Activated CD8-positive, alpha-beta memory T cell treated with anti-CD3 and anti-CD28 coated beads, Interleukin-2, amount 50 U/mL, for 48 hours (primary cell): ENCODE data around the gene RAB3GAP2.
"Not testable (repeated sequence)": the region's sequence is repeated elsewhere in the genome, so short reads cannot be mapped to it uniquely, and the experiment has no call there.

ENCODE experiments used
- DNase-seq: peaks from one replicate; pipeline ENCODE4 v3.0.0-alpha.2; 2020

Gene RAB3GAP2

GRCh38 chr1:220281159-220281574 lies 8.9 kb upstream of the RAB3GAP2 start:
- no peak for DNase-seq

GRCh38 chr1:220280249-220280648 lies 8.0 kb upstream of the RAB3GAP2 start:
- DNase-seq = no peak

- no peak for DNase-seq
These were observed 6.7 kb upstream of the RAB3GAP2 start for GRCh38 chr1:220278991-220279390.

GRCh38 chr1:220275430-220275829 lies 3.2 kb upstream of the RAB3GAP2 start:
- no peak for DNase-seq

- no peak for DNase-seq
These were observed 2.1 kb upstream of the RAB3GAP2 start for GRCh38 chr1:220274251-220274855.

DNA sequence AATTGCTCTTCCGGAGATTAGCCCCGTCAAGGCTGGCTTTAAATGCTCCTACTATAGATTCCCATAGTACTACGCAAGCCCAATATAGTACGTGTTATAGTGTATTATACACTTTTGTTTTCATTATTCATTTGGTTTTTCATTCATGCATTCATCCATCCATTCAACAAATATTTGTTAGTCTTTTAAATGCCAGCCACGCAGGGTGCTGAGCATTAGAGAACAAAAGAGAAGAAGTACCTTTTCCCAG lies 513 bp upstream of the RAB3GAP2 start:
- no peak for DNase-seq

- peak; percentile 60 for DNase-seq
These were observed 577 bp downstream of the RAB3GAP2 start for GRCh38 chr1:220271706-220272046.

- DNase-seq = no peak
These were observed 3.2 kb downstream of the RAB3GAP2 start for GRCh38 chr1:220269036-220269435.

DNA sequence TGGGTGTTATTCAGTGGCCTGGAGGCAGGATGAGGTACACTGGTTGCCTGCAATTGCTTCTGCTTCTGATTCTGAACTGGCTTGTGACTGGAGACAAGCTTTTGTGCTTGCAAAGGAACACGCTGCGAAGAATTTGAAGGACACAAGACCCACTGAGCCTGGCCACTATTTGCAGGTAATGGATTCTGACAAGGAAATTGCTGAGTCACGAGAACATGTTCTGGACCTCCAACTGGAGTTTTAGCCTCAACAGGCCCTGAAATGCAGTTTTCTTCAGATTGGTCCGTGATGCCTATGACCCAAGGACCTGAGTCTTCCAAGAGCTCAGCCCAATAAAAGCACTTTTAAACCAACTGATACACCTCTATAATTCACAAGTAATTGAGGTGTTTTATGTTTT lies 4.6 kb downstream of the RAB3GAP2 start:
- no peak for DNase-seq

- not testable (repeated sequence) for DNase-seq
These were observed 12.0 kb downstream of the RAB3GAP2 start for GRCh38 chr1:220260228-220260627.

DNA sequence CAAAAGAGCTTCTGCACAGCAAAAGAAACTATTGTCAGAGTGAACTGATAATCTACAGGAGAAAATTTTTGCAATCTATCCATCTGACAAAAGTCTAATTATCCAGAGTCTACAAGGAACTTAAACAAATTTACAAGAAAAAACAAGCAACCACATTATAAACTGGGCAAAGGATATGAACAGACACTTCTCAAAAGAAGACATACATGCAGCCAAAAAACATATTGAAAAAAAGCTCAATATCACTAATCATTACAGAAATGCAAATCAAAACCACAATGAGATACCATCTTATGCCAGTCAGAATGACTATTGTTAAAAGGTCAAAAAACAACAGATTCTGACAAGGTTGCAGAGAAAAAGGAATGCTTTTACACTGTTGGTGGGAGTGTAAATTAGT lies 12.5 kb downstream of the RAB3GAP2 start:
- not testable (repeated sequence) for DNase-seq

DNA sequence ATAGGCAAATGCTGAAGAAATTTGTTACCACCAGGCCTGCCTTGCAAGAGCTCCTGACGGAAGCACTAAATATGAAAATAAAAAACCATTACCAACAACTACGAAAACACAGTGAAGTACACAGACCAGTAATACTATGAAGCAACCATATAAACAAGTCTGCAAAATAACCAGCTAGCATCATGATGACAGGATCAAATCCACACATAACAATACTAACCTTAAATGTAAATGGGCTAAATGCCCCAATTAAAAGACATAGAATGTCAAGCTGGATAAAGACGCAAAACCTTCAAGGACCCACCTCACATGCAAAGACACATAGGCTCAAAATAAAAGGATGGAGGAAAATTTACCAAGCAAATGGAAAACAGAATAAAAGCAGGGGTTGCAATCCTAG lies 16.1 kb downstream of the RAB3GAP2 start:
- DNase-seq = not testable (repeated sequence)

- DNase-seq = no peak
These were observed 17.0 kb downstream of the RAB3GAP2 start for GRCh38 chr1:220255204-220255603.

GRCh38 chr1:220253290-220253689 lies 19.0 kb downstream of the RAB3GAP2 start:
- not testable (repeated sequence) for DNase-seq

GRCh38 chr1:220251272-220251671 lies 21.0 kb downstream of the RAB3GAP2 start:
- no peak for DNase-seq

GRCh38 chr1:220250681-220251080 lies 21.6 kb downstream of the RAB3GAP2 start:
- DNase-seq = no peak

- DNase-seq = no peak
These were observed 22.7 kb downstream of the RAB3GAP2 start for GRCh38 chr1:220249522-220249921.

- DNase-seq = not testable (repeated sequence)
These were observed 23.5 kb downstream of the RAB3GAP2 start for GRCh38 chr1:220248715-220249265.

- DNase-seq = not testable (repeated sequence)
These were observed 26.4 kb downstream of the RAB3GAP2 start for GRCh38 chr1:220245900-220246299.

GRCh38 chr1:220243947-220244346 lies 28.3 kb downstream of the RAB3GAP2 start:
- DNase-seq = no peak

GRCh38 chr1:220241072-220241663 lies 31.1 kb downstream of the RAB3GAP2 start:
- no peak for DNase-seq

GRCh38 chr1:220239966-220240365 lies 32.3 kb downstream of the RAB3GAP2 start:
- no peak for DNase-seq

DNA sequence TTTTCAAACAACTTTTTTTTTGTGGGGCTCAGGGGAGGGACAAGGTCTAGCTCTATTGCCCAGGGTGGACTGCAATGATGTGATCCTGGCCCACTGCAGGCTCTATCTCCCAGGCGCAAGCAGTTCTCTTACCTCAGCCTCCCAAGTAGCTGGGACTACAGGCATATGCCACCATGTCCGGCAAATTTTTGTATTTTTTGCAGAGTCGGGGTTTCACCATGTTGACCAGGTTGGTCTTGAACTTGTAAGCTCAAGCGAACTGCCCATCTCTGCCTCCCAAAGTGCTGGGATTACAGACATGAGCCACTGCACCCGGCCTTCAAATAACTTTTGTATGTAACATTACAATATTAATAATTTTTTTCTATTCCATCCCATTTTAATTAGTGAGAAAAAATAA lies 33.0 kb downstream of the RAB3GAP2 start:
- no peak for DNase-seq

DNA sequence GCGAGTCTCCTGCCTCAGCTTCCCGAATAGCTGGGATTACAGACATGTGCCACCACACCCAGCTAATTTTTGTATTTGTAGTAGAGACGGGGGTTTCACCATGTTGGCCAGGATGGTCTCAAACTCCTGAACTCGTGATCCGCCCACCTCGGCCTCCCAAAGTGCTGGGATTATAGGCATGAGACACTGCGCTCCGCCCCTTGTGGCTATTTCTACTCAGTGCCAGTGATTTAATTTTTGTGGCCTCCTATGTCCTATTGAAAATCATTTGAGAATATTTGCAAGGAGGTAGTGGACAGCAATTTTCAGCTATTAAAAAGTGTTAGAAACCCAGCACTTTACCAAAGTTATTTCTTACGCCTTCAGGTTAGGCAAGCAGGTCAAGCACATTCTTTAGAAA lies 36.0 kb downstream of the RAB3GAP2 start:
- DNase-seq = not testable (repeated sequence)

- no peak for DNase-seq
These were observed 36.8 kb downstream of the RAB3GAP2 start for GRCh38 chr1:220235462-220235861.
